Stimulated activated CD4-positive, alpha-beta T cell treated with anti-CD3 and anti-CD28 coated beads, Interleukin-2, amount 100 ng/mL, for 24 hours (primary cell): ENCODE data around the gene TRIM65.
A peak's percentile ranks its signal among the peaks of the same experiment; 100 is the strongest.

Experiments used
- DNase-seq, 2 donors: peaks; one replicate each; pipeline ENCODE4 v3.0.0-alpha.2; 2020

Gene TRIM65

DNA sequence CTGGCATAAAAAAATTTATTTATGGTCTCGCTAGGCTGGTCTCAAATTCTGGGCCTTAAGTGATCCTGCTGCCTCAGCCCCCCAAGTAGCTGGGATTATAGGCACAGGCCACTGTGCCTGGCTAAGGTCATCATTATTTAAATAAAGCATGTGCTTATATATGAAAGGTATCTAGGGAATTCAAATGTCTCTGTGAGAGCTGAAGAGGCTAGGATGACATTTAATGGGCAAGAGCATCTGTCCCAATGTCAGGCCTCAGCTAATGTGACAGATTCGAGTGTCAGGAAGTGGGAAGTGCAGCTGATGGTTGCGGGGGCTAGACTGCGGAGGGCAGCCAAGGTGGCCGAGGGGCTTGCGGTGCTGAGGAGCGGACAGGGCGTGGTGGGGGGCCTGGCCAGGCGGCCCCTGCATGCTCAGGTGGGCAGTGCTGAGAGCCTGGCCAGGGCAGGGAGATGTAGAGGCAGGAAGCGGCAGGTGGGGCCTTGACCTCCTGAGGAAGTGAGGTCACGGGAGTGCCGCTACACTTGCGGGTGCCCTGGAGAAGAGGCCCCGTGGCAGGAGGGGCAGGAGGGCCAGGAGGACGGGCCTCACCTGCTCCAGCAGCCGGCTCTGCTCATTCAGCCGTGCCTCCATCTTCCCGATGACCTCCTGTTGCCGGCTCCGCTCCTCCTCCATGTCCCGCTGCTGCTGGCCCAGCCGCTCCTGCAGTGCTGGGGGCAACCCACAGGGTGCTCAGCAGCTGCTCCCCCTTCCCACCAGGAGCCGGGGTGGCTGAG, 20.6 kb upstream of the TRIM65 start:
- DNase-seq, result no peak

DNA sequence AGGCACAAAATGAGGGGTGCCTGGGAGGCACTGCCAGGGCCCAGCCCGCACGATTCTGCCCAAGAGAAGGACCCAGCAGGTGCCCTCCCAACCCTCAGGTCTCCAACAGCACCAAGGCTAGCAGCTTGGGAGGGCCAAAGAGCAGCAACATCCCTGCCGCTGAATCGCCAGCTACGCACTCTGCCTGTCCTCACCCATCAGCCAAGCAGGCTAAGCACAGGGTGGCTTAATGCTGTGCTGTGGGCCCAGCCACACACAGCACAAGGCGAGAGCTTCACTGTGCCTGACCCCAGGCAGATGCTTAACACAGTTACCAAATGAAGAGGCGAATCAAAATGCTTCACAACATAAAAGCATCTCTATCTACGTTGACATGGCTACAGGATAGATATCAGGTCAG, 18.5 kb upstream of the TRIM65 start:
- no peak for DNase-seq

DNA sequence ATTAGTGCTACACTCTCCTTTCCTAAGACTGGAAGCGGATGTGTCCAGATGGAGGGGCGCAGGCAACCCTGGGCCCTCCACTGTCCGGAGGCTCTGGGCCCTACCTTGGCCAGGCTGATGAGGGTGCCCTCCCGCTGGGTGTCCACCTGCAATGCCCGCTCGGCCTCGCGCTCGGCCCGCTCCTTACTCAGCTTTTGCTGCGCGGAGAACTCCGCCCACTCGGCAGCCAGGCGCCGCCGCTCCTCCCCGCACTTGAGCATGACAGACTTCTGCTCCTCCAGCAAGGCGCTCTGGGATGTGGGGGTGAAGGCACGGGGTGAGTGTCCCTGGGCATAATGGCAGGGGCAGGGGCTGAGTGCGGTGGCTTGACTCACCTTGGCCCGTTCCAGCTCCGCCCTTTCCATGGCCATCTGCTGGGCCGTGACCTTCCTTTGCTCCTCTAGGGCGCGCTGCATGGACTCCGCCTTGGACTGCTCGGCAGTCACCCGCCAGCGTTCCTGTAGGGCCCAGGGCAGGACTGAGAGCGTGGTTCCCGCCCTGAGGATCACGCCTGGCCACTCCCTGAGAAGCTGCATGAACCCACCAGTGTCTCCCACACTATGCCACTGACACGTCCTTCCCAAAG, 18.0 kb upstream of the TRIM65 start:
- no peak for DNase-seq

DNA sequence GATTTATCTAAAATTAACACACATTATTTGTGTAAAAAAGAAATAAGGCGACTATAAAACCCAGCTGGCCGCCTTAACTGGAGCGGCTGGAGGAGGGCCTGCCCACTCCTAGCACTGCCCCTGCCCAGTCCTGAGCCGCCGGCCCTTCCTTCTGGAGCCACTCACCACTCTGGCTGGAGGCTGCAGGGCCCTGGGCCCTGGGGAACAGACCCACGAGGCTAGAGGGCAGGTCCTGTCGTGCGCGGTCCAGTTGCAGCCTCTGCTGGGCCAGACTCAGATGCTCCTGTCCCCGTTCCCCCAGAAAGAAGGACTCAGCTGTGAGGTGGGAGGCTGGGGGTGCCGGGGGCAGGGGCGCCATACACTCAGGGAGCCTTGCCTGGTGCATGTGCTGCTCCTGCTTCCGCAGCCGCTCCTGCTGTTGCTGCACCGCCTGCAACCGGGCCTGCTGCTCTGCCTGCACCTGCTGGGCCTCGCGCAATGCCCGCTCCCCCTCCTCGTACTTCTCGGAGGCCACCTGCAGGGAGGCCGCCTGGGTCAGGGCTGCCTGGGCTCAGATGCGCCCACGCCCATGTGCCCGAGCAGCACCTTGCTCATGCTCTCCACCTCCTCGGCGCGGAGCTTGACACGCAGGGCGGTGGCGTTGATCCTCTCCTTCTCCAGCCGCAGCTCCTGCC, 16.9 kb upstream of the TRIM65 start:
- DNase-seq, result no peak

DNA sequence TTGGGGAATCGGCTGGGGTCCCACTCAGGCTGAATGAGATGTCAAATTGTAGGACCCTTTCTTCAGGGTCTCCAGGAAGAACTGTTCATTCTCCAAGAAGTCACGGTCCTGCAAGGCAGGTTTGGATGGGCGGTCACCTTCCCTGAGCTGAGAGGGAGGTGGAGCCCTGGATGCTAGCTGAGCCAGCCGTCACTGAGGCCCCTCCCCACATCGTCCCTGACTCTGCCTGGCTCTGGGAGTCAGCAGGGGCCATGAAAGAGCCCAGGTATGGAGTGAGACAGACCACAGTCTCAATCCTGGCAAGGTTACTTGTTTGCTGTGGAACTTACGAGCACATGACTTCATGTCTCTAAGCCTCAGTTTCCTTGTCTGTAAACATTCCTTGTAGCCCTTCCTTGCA, 13.9 kb upstream of the TRIM65 start:
- no peak for DNase-seq

DNA sequence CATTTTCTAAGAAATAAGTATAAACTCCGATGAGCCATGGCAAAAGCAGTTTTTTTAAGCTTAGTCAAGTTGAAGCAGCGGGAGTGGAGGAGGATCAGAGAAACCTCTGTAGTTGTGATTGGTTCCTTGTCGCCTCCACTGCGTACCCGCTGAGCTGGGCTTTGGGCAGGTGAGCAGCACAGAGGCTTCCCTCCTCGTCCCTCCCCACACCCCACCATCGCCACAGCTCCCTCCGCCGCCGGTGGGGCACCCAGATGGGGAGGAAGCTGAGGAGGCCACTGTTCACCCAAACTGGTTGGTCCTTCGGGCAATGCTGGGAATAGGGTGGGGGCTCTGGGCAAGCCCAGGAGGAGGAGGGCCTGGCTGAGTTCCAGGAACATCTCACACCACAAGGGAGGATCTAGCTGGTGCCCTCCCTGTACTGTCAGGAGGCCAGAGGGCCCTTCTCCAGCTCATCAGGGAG, 13.1 kb upstream of the TRIM65 start:
- no peak for DNase-seq

DNA sequence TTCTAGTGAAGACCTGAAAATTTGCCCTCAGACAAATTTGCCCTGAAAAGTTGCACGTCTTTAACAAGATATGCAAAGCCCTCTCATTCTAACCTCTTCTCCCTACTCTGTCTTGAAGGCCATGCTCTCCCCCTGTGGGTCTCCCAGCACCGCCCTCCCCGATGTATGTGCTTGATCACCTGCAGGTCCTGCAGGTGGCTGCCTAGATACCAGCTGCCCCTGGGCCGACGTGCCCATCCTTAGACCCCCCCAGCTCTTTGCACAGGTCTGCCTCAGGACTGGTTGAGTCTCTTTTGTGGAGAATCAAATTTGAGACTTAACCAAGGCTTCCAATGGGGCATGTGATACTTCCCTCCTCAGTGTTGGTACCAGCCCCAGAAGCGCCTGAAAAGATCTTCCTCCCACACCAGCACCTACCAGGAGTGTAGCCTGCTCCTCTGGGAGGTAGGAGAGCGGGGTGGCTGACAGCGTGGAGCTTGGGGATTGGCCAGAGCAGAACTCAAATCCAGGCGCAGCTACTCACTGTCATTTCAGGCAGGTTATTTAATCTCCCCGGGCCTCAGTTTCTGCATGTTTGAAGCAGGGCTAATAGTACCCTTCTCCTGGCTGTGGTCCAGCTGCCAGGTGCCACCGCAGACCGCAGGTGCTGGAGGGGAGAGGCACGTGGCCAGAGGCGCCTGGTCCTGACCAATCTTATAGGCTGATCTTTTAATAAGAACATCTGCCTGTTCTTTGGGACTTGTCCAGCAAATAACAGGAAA, 12.5 kb upstream of the TRIM65 start:
- DNase-seq, result no peak

DNA sequence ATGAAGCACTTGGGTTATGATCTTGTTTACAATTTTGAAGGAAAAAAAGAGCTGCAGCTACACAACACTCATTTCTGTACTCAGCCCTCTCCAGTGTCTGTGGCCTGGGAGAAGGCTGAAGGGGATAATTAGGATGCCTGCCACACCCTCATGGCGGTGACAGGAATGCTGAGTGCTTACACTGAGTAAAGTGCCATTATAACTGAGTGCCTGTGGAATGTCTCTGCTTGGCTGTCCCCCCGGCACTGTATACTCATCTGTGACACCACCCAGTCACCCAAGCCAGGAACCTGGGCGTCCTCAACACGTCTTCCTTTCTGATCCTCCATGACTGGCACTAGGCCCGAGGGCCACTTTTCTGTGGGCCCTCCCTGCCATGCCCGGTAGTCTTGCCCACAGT, 11.4 kb upstream of the TRIM65 start:
- DNase-seq, result no peak

DNA sequence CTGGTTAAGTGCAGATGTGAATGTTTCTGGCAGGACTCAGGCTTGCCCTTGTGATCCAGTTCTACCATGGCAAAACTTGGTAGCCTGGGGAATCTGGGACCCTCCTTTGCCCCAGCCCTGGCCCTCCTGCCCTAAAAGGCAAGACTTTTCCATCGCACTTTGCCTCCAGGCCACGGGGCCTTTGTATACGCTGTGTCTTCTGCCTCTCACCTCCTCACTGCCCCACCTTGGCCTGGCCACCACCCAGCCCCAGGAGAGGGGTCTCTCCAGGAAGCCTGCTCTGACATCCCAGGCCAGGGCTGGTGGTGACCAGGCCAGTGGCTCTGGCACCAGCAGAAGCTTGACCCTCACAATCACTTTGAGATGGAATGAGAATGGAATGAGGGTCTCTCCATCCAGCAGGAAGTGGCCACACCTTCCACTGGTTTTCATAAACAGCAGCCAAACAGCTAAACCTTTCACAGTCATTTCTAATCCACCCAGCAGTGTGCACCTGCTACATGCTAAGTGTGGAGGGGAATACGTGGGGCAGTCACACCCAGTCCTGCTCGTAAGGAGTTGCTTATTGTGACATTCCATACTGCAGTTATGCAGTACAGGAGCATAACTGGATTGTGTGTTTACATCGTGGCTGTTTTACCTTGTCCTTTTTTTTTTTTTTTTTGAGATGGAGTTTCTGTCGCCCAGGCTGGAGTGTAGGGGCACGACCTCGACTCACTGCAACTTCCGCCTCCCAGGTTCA, 9.6 kb upstream of the TRIM65 start:
- no peak for DNase-seq

DNA sequence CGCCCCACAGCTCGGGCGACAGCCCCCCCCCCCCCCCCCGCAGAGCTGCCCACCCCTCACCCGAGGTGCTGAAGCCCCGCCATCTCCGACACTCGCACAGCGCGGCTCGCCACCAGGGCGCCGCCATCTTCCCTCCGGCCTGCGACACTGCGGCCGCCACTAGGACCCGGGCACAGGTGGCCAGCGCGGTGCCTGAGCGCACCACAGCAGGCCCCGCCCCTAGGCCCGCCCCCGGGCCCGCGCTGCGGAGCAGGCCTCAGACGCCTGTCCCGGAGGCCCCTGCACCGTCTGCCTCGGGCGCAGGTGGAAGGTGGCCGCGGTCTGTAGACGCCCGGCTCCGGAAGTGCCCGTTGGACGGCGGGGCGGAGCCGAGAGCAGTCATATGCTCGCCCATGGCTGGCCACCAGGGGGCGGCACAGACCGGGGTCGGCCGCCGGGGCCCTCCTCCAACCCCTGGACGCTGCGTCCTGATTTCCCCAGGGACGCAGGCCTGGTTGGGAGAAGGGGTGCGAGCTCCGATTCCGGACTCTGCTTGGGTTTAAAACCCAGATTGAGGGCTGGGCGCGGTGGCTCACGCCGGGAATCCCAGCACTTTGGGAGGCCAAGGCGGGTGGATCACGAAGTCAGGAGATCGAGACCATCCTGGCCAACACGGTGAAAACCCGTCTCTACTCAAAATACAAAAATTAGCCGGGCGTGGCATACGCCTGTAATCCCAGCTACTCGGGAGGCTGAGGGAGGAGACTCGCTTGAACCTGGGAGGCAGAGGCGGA, 8.2 kb upstream of the TRIM65 start, which contains the start of gene MRPL38:
TSS of gene MRPL38 (minus strand) at position 136 of the 773 bp plus-strand sequence. CDS start at position 127, 9 bp downstream.
- peak; percentile 95 to 96 for DNase-seq

DNA sequence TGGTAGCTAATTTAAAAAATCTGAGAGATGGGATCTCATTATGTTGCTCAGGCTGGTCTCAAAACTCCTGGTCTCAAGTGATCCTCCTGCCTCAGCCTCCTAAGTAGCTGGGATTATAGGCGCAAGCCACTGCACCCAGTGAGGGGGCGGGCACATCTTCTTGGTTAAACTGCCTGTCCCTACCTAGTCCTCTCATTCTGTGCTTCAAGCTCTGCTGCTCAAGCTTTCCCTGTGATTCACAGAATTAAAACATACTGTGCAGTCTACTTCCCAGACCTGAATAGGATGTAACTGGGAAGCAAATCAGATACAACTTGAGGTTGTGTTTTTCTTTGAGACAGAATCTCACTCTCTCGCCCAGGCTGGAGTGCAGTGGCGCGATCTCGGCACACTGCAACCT, 5.7 kb upstream of the TRIM65 start:
- no peak for DNase-seq

DNA sequence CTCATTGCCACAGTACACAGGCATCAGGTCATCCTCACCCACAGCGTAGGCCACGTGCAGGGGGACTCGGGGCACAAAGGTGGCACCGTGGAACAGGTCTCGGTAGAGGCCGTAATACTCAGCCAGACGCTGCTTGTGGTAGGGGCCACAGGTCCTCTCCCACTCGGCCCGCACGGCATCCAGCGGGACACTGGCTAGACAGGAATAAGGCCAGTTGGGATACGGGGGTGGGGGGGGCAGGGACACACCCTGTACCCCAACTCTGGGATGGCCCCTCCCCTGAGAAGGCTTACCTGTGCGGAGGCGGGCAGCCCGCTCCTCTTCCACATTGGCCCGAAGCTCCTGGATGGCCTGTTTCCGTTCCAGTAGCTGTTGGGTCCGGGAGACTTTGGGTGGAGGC, 5.0 kb upstream of the TRIM65 start:
- no peak for DNase-seq

DNA sequence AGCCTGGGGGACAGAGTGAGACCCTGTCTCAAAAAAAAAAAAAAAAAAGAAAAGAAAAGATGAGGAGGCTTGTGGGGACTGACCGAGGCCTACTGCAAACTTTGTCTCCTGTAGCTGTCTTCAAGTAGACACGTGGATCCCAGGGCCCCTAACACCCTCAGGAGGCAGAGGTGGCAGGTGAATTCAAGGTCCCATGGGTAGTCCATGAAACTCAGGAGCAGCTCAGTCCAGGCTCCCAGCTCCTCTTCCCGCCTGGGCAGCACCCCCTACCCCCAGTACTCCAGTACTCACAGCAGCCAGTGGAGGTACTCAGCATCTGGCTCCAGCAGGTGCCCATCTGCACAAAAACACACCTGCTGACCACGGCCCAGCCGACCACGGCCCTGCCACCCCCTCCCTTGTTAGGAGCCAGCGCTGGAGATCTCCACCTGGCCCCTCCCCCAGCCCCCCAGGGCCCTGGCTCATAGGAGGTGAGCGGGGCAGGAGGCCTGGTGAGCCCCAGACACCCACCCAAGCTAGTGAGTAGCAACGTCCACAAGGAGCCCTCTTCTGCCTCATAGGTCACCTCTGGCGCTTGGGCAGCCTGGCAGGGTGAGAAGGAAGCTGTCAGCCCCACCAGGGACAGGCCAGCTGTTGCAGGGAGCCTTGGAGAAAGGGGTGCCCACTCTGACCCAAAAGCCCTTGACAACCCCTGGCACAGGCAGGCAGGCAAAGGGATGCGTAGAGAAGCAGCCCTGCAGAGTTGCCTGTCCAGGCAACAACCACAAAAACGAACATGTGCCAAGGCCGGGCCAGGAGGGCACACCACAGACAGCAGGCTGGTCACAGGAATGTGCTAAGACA, 4.2 kb upstream of the TRIM65 start:
- no peak for DNase-seq

DNA sequence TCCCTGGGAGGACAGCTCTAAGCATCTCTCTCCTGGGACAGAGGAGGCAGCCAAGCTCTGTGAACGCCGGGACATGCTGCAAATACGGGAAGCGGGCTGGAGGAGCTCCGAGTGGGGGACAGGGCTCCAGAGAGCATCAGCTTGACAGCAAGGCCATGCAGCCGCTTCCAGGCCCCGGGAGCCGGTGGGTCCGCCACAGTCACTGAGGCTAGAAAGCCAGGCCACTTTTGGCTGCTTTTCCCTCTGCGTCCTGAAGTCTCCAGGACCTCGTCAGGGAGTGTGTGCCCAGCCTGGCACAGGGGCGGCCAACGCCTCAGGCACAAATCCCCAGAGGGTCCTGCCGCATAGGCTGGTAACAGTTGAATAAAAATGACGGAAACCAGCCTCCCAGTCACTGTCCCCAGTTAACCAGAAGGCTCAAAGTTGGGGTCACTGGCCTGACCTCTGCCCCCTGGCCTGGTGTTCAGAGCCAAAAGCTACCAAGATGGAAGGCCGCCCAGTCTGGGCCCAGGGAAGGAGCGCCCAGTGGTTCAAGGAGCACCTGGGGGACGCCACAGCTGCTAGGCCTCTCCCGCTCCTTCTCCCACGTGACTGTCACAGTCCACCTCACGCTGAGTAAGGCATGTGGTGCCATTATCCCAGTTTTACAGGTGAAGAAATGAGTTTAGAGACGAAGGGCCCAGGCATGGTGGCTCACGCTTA, 3.2 kb upstream of the TRIM65 start:
- no peak for DNase-seq

DNA sequence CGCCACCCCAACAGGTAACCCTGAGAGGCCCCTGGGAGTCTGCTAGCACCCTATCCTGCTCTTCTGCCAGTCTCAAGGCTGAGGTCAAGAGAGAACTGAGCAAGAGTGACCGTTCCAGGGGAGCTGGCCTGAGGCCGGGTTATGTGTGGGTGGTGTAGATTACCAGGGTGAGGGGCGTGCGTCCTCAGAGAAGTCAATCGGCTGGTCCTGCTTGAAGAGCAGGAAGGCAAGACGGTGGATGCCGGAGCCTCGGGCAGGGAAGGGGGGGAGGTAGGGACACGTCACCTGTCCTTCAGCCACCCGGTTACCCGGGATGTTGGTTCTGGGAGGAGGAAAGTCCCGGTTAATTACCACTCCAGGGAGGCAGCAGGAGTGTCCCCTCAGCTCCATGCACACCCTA, 2.6 kb upstream of the TRIM65 start:
- no peak for DNase-seq

DNA sequence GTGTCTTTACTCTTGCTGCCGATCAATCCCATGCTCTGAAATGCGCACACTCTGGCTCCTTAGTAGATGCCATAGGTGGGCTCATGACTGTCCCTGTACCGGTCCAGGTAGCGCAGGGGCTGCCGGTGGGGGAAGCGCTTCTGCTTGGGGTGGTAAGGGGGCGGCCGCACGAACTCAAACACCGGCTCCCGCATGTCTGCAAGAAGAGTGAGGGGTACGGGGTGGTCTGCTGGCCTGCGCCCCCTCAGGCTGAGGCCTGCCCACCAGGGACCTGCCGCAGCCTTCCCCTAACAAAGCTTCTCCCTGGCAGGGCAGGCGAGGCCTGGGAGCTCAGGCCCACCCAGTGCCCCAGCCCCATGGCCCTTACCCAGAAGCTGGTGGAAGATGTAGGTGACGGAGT, 2.0 kb upstream of the TRIM65 start:
- DNase-seq, result no peak

DNA sequence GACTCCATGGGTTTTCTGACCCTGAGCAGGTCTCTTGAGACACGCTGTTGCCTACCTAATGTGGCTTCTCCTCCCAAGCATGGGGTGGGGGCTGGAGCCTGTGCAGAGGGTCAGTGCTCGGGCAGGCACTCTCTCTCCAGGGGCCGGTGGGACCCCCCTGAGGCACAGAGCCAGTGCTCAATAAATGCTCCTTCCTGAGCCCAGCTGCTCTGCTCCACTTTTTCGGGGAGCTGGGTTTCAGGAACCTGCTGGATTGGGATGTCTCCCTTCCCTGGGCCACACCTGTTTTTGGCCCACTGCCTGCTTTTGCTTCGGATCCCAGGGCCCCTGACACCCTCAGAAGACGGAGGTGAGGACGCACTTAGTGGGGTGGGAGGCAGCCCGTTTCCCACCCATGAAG, 1.3 kb upstream of the TRIM65 start:
- DNase-seq, result no peak

DNA sequence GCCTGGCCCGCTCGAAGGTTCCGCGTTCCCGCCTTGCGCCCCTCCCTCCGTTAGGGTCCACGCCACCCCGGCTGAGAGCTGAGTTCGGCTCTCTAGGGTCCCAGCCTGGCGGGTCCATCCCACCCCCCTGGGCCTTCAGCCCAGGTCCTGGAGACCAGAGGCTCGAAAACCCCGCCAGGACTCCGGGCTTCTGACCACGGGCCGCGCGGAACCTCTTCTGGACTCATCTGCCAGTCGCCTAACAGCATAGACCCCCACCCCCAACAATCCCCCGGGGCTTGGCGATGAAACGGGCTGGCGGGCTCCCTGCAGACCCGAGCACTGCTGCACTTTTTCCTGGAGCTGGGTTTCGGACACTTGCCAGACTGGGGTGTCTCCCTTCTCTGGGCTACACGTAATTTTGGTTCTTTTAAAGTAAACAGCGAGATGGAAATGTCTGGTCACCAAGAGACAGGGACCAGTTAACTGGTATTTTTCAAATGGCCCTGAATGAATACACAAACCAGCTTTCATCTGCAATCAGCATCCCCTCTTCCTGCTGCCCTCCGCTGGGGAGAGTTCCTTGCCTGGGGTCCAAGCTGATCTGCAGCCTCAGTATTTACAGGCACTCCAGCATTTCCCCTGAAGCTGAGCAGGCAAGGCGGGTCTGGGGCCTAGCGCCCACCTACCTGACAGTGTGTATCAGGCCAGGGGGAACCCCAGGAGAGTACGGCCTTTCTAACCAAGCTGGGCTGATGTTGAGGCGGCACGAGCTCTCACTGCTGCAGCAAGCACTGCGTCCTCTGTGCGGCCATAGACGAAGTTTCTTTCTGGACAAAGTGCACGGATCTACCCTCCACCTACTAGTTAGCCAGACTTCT, 639 bp upstream of the TRIM65 start:
- no peak for DNase-seq
